Colonic mucosa (tissue), 4 donors: ENCODE results near the gene TRIM45. TPM values are rescaled to one million over a fixed set of nuclear protein-coding genes. Genes with fewer than 3 reads are reported as not detected.
"Not testable (repeated sequence)": the region's sequence is repeated elsewhere in the genome, so short reads cannot be mapped to it uniquely, and the experiment has no call there.

Source experiments
- DNase-seq: peaks from one replicate; pipeline ENCODE4 v3.0.0-alpha.2; 2020
- H3K27ac ChIP-seq: fragments of 200-600 bp; one replicate; pipeline ENCODE4 v1.8.0; 2021
- H3K27me3 ChIP-seq: fragments of 200-600 bp; one replicate; pipeline ENCODE4 v1.8.0; 2021
- H3K36me3 ChIP-seq: fragments of 200-600 bp; one replicate; pipeline ENCODE4 v1.8.0; 2021
- H3K4me1 ChIP-seq: fragments of 200-600 bp; one replicate; pipeline ENCODE4 v1.8.0; 2021; ENCODE audit warnings: mild to moderate bottlenecking
- H3K4me3 ChIP-seq: fragments of 200-600 bp; one replicate; pipeline ENCODE4 v1.8.0; 2021
- H3K9ac ChIP-seq, 2 donors: one replicate each; pipeline ENCODE4 v1.7.0; 2013; ENCODE audit warnings: control low read depth in 2 of 2, low read depth in 2 of 2, low read length in 2 of 2
- H3K9me3 ChIP-seq: fragments of 200-600 bp; one replicate; pipeline ENCODE4 v1.8.0; 2021
- CTCF ChIP-seq: fragments of 200-600 bp; IDR thresholded peaks from one replicate; pipeline ENCODE4 v1.8.0; 2022; ENCODE audit warnings: antibody characterized with exemption, mild to moderate bottlenecking
- intact Hi-C: fragments of 100-400 bp; cut with DNase I; formaldehyde crosslinking; loops from one replicate; pipeline ENCODE4 v1.14.1; 2022
- total RNA-seq, 2 donors: library from RNA; stranded (reverse); fragmentation: NEBNext Ultra II Directional in 1 of 2; extraction: Animal tissue kit (Norgen Biotek cat#: 25700) in 1 of 2; gene quantifications; one replicate each; pipeline ENCODE4 v1.2.1, GENCODE V29; 2021
- donor health status: healthy.
- donor health status: DM: no; HTN: no; CAD: no.
- donor health status: DM: no; HTN: no; CAD: no.

The TRIM45 gene
- total RNA-seq, 2 donors from 2014 or later, result 1.2 to 4.1 TPM

- TF ChIP-seq CTCF, result no peak
- Histone ChIP-seq H3K9ac (no peak overlapping the region), H3K36me3 (no peaks in the 10 kb centered on the region), H3K4me3 (no peak overlapping the region), H3K27me3 (no peaks in the 10 kb centered on the region), H3K9me3 (no peaks in the 10 kb centered on the region), H3K27ac (no peak overlapping the region), H3K4me1 (no peaks in the 10 kb centered on the region)
- intact Hi-C loops, result no loop called here
- DNase-seq, result no peak
Observed at GRCh38 chr1:117162816-117163215, 41.3 kb upstream of the TRIM45 start.

- Histone ChIP-seq H3K9me3 (no peaks in the 10 kb centered on the region), H3K27me3 (no peaks in the 10 kb centered on the region), H3K36me3 (no peaks in the 10 kb centered on the region), H3K9ac (no peak overlapping the region), H3K4me1 (no peaks in the 10 kb centered on the region), H3K4me3 (no peak overlapping the region), H3K27ac (no peak overlapping the region)
- intact Hi-C loops, result no loop called here
- no peak for DNase-seq
- TF ChIP-seq CTCF, result no peak
Observed at GRCh38 chr1:117161887-117162286, 40.3 kb upstream of the TRIM45 start.

GRCh38 chr1:117151305-117151704, 29.8 kb upstream of the TRIM45 start:
- H3K27me3 ChIP-seq, H3K9ac ChIP-seq, H3K36me3 ChIP-seq, H3K9me3 ChIP-seq, intact Hi-C loops, H3K4me3 ChIP-seq, H3K4me1 ChIP-seq, DNase-seq, H3K27ac ChIP-seq: not testable (repeated sequence)

- intact Hi-C loops, result no loop called here
- Histone ChIP-seq H3K9me3 (no peaks in the 10 kb centered on the region), H3K27ac (no peak overlapping the region), H3K9ac (no peak overlapping the region), H3K4me1 (no peaks in the 10 kb centered on the region), H3K36me3 (no peaks in the 10 kb centered on the region), H3K27me3 (no peaks in the 10 kb centered on the region), H3K4me3 (no peak overlapping the region)
- DNase-seq, result no peak
- TF ChIP-seq CTCF, result no peak
Observed at GRCh38 chr1:117150316-117150715, 28.8 kb upstream of the TRIM45 start.

- no peak for TF ChIP-seq CTCF
- Histone ChIP-seq H3K4me3 (no peak overlapping the region), H3K4me1 (no peaks in the 10 kb centered on the region), H3K27ac (no peak overlapping the region), H3K9me3 (no peaks in the 10 kb centered on the region), H3K9ac (no peak overlapping the region), H3K27me3 (no peaks in the 10 kb centered on the region), H3K36me3 (no peaks in the 10 kb centered on the region)
- DNase-seq, result no peak
- intact Hi-C loops, result no loop called here
Observed at GRCh38 chr1:117147856-117148588, 26.5 kb upstream of the TRIM45 start.

- Histone ChIP-seq H3K4me3 (no peak overlapping the region), H3K36me3 (no peaks in the 10 kb centered on the region), H3K9me3 (no peaks in the 10 kb centered on the region), H3K9ac (no peak overlapping the region), H3K27me3 (no peaks in the 10 kb centered on the region), H3K27ac (no peak overlapping the region), H3K4me1 (no peaks in the 10 kb centered on the region)
- intact Hi-C loops, result no loop called here
- no peak for DNase-seq
- TF ChIP-seq CTCF, result no peak
Observed at GRCh38 chr1:117147341-117147831, 25.8 kb upstream of the TRIM45 start.
